Lower lobe of right lung (tissue), 2 donors: ENCODE data around the gene DISP2. TPM values are rescaled to one million over a fixed set of nuclear protein-coding genes. Genes with fewer than 3 reads are reported as not detected.

Experiments used
- ATAC-seq, 2 donors: fragments of 200-7000 bp; cut with Tn5 transposase; one replicate each; pipeline ENCODE4 v1.9.1; 2020 to 2022; ENCODE audit warnings: mild to moderate bottlenecking in 2 of 2, moderate library complexity in 2 of 2
- DNase-seq: peaks from one replicate; pipeline ENCODE4 v3.0.0-alpha.2; 2020
- H3K27ac ChIP-seq: fragments of 200-600 bp; one replicate; pipeline ENCODE4 v1.8.0; 2022
- H3K27me3 ChIP-seq: fragments of 200-600 bp; one replicate; pipeline ENCODE4 v1.8.0; 2022; ENCODE audit warnings: low read depth
- H3K36me3 ChIP-seq: fragments of 200-600 bp; one replicate; pipeline ENCODE4 v1.8.0; 2022; ENCODE audit warnings: mild to moderate bottlenecking
- H3K4me1 ChIP-seq: fragments of 200-600 bp; one replicate; pipeline ENCODE4 v1.8.0; 2022
- H3K4me3 ChIP-seq: fragments of 200-600 bp; one replicate; pipeline ENCODE4 v1.8.0; 2022; ENCODE audit warnings: mild to moderate bottlenecking
- H3K9me3 ChIP-seq: fragments of 200-600 bp; one replicate; pipeline ENCODE4 v1.8.0; 2022
- CTCF ChIP-seq: fragments of 200-600 bp; IDR thresholded peaks from one replicate; pipeline ENCODE4 v1.8.0; 2022; ENCODE audit warnings: antibody characterized with exemption, mild to moderate bottlenecking
- intact Hi-C: fragments of 100-400 bp; cut with DNase I; formaldehyde crosslinking; loops from one replicate; pipeline ENCODE4 v1.11.0; 2022
- total RNA-seq: library from RNA; stranded (reverse); fragmentation: NEBNext Ultra II Directional; extraction: Animal tissue kit (Norgen Biotek cat#: 25700); gene quantifications from one replicate; pipeline ENCODE4 v1.2.1, GENCODE V29; 2021
- donor health status: DM: no; HTN: yes; CAD: no; lungs with severe emphysema.

The DISP2 gene
- total RNA-seq, 1 donor from 2014 or later = 4.3 TPM

GRCh38 chr15:40365016-40365415 is 7.0 kb downstream of the DISP2 start:
- TF ChIP-seq CTCF = no peak
- ATAC-seq = no peak
- Histone ChIP-seq H3K4me3 (no peak overlapping the region), H3K27me3 (no peaks in the 10 kb centered on the region), H3K9me3 (no peaks in the 10 kb centered on the region), H3K27ac (no peak overlapping the region), H3K4me1 (peaks cover 19% of the 10 kb centered on the region), H3K36me3 (no peaks in the 10 kb centered on the region)
- DNase-seq = no peak
- intact Hi-C loops = no loop called here

- Histone ChIP-seq H3K9me3 (no peaks in the 10 kb centered on the region), H3K4me1 (peaks cover 19% of the 10 kb centered on the region), H3K36me3 (no peaks in the 10 kb centered on the region), H3K27ac (no peak overlapping the region), H3K27me3 (no peaks in the 10 kb centered on the region), H3K4me3 (no peak overlapping the region)
- intact Hi-C loops = no loop called here
- TF ChIP-seq CTCF = no peak
- DNase-seq = no peak
- ATAC-seq = no peak
These were observed 7.8 kb downstream of the DISP2 start for GRCh38 chr15:40365624-40366456.

GRCh38 chr15:40366457-40367370 is 8.7 kb downstream of the DISP2 start:
- intact Hi-C loops = no loop called here
- Histone ChIP-seq H3K4me1 (peaks cover 19% of the 10 kb centered on the region), H3K27me3 (no peaks in the 10 kb centered on the region), H3K36me3 (no peaks in the 10 kb centered on the region), H3K27ac (no peak overlapping the region), H3K9me3 (no peaks in the 10 kb centered on the region), H3K4me3 (peak overlapping the region; percentile 55)
- DNase-seq (no peak), ATAC-seq (no peak)
- no peak for TF ChIP-seq CTCF

- H3K27me3 ChIP-seq = no peaks in the 10 kb centered on the region
- intact Hi-C loops = no loop called here
- H3K4me3 ChIP-seq = peak overlapping the region; percentile 55
- no peak for DNase-seq
- H3K4me1 ChIP-seq = peaks cover 19% of the 10 kb centered on the region
- TF ChIP-seq CTCF = no peak
- no peaks in the 10 kb centered on the region for H3K9me3 ChIP-seq
- H3K27ac ChIP-seq = peak overlapping the region; percentile 62
- ATAC-seq = no peak
- no peaks in the 10 kb centered on the region for H3K36me3 ChIP-seq
These were observed 9.3 kb downstream of the DISP2 start for GRCh38 chr15:40367371-40367685.

- Histone ChIP-seq H3K27me3 (no peaks in the 10 kb centered on the region), H3K36me3 (no peaks in the 10 kb centered on the region), H3K27ac (peak overlapping the region; percentile 62), H3K4me1 (peaks cover 24% of the 10 kb centered on the region), H3K4me3 (peak overlapping the region; percentile 55), H3K9me3 (no peaks in the 10 kb centered on the region)
- intact Hi-C loops = no loop called here
- ATAC-seq (peak; percentile 94 to 95), DNase-seq (peak; percentile 95)
- peak; percentile 88 for TF ChIP-seq CTCF
These were observed 9.9 kb downstream of the DISP2 start for GRCh38 chr15:40367686-40368611.
